Ascending aorta (tissue), 2 donors: Measurements from ENCODE around the gene FRAT2. TPM values are rescaled to one million over a fixed set of nuclear protein-coding genes. Genes with fewer than 3 reads are reported as not detected.
"Not testable (repeated sequence)": the region's sequence is repeated elsewhere in the genome, so short reads cannot be mapped to it uniquely, and the experiment has no call there.

Experiments
- DNase-seq, 2 donors: peaks; one replicate each; pipeline ENCODE4 v3.0.0-alpha.2; 2019; ENCODE audit warnings: low spot score in 2 of 2
- H3K27ac ChIP-seq, 2 donors: fragments of 200-600 bp; sonication (generic); one replicate each; pipeline ENCODE4 v1.5.1; 2016 to 2017; ENCODE audit warnings: mild to moderate bottlenecking in 1 of 2
- H3K27me3 ChIP-seq: fragments of 200-600 bp; sonication (generic); one replicate; pipeline ENCODE4 v1.5.1; 2017
- H3K36me3 ChIP-seq, 2 donors: fragments of 200-600 bp; sonication (generic); one replicate each; pipeline ENCODE4 v1.5.1; 2016
- H3K4me1 ChIP-seq, 2 donors: fragments of 200-600 bp; sonication (generic); one replicate each; pipeline ENCODE4 v1.5.1; 2016 to 2017; ENCODE audit warnings: mild to moderate bottlenecking in 1 of 2
- H3K4me3 ChIP-seq, 2 donors: fragments of 200-600 bp; sonication (generic); one replicate each; pipeline ENCODE4 v1.5.1; 2016 to 2017; ENCODE audit warnings: mild to moderate bottlenecking in 1 of 2
- H3K9me3 ChIP-seq, 2 donors: fragments of 200-600 bp; sonication (generic); one replicate each; pipeline ENCODE4 v1.5.1; 2016
- CTCF ChIP-seq, 3 experiments: fragments of 200-600 bp in 2 of 3; fragments of 450-650 bp in 1 of 3; sonication (generic) in 2 of 3; IDR thresholded peaks; one replicate each; pipeline ENCODE4 v1.5.1; 2016 to 2019; ENCODE audit warnings: antibody characterized with exemption in 3 of 3, mild to moderate bottlenecking in 1 of 3, moderate library complexity in 1 of 3
- intact Hi-C: fragments of 100-400 bp; cut with DNase I; formaldehyde crosslinking; loops from one replicate; pipeline ENCODE4 v1.15.1; 2023
- total RNA-seq: library from RNA; depleted of rRNA; stranded (reverse); fragments of >200 nt; gene quantifications from one replicate; pipeline ENCODE4 v1.1.0, GENCODE V29; 2016

Gene FRAT2
- total RNA-seq, 1 donor from 2014 or later, result 32.0 TPM

- DNase-seq, result peak; percentile 92 to 98
- H3K9me3 ChIP-seq, result no peaks in the 10 kb centered on the region
- TF ChIP-seq CTCF (IDR thresholded peaks at IDR 0.05), result peak in 1 of 3 experiments; percentile 44
- intact Hi-C loops, result loop anchor here (1.0 to 5.0 kb wide), 7 partner anchors 13 to 840 kb away; partner anchors contain the start of genes FRAT1, FRAT2, LCOR and PGAM1
- H3K4me3 ChIP-seq, result peak within 1 kb of the TSS; percentile 51 to 76
- peak within 1 kb of the TSS; percentile 87 to 92 for H3K27ac ChIP-seq
- no peaks in the 10 kb centered on the region for H3K27me3 ChIP-seq
- H3K4me1 ChIP-seq, result peaks cover 0 to 7% of the 10 kb centered on the region in 2 donors
- H3K36me3 ChIP-seq, result peaks cover 0 to 5% of the 10 kb centered on the region in 2 donors
Measured at GRCh38 chr10:97292097-97292861, 42.2 kb downstream of the FRAT2 start, which contains the start of gene ARHGAP19. ARHGAP19 (minus strand) TSS chr10:97292637; CDS start chr10:97292627, 10 bp downstream.

- peak in 1 of 2 donors; percentile 55 for DNase-seq
- Histone ChIP-seq H3K9me3 (no peaks in the 10 kb centered on the region), H3K36me3 (peaks cover 0 to 10% of the 10 kb centered on the region in 2 donors), H3K4me3 (peak overlapping the region; percentile 51 to 76), H3K27ac (peak overlapping the region; percentile 87 to 92), H3K27me3 (no peaks in the 10 kb centered on the region), H3K4me1 (peaks cover 0 to 7% of the 10 kb centered on the region in 2 donors)
- intact Hi-C loops, result loop anchor here (1.0 to 5.0 kb wide), 7 partner anchors 13 to 841 kb away; partner anchors contain the start of genes FRAT1, FRAT2, LCOR and PGAM1
- no peak for TF ChIP-seq CTCF (IDR thresholded peaks at IDR 0.05)
Measured at GRCh38 chr10:97291357-97292096, 43.0 kb downstream of the FRAT2 start.

GRCh38 chr10:97290576-97291356, 43.8 kb downstream of the FRAT2 start:
- intact Hi-C loops, result loop anchor here (5.0 kb wide), 2 partner anchors 458 to 842 kb away; partner anchors contain the start of genes LCOR and R3HCC1L
- not testable (repeated sequence) for H3K9me3 ChIP-seq, H3K27me3 ChIP-seq, H3K4me1 ChIP-seq, H3K36me3 ChIP-seq, H3K4me3 ChIP-seq
- H3K27ac ChIP-seq, result peak overlapping the region in 1 of 2 donors; percentile 87
- peak in 1 of 2 donors; percentile 39 for DNase-seq

- H3K9me3 ChIP-seq, H3K27ac ChIP-seq, H3K4me3 ChIP-seq, H3K36me3 ChIP-seq, H3K27me3 ChIP-seq, H3K4me1 ChIP-seq: not testable (repeated sequence)
- peak in 1 of 2 donors; percentile 8 for DNase-seq
- intact Hi-C loops, result loop anchor here (5.0 kb wide), 2 partner anchors 458 to 842 kb away; partner anchors contain the start of genes LCOR and R3HCC1L
Measured at GRCh38 chr10:97290076-97290475, 44.5 kb downstream of the FRAT2 start.

Other genes starting within 250 kb of the FRAT2 start
- gene SLIT1, start 148.8 kb downstream of the FRAT2 start, total RNA-seq, result not detected
- 4.5 TPM for gene ARHGAP19, start 42.1 kb downstream of the FRAT2 start, total RNA-seq
- gene FRAT1, start 15.5 kb downstream of the FRAT2 start, total RNA-seq, result 5.2 TPM
- 5.9 TPM for gene RRP12, start 66.6 kb upstream of the FRAT2 start, total RNA-seq
- gene PGAM1, start 91.5 kb upstream of the FRAT2 start, total RNA-seq, result 171 TPM
- 11.3 TPM for gene EXOSC1, start 111.3 kb upstream of the FRAT2 start, total RNA-seq
- gene ZDHHC16, start 111.4 kb upstream of the FRAT2 start, total RNA-seq, result 30.4 TPM
- gene MMS19, start 163.7 kb upstream of the FRAT2 start, total RNA-seq, result 34.0 TPM
- gene UBTD1, start 164.2 kb upstream of the FRAT2 start, total RNA-seq, result 33.0 TPM
- not detected for gene ANKRD2, start 238.1 kb upstream of the FRAT2 start, total RNA-seq
- 2.6 TPM for gene HOGA1, start 249.7 kb upstream of the FRAT2 start, total RNA-seq